ENCODE data around the gene FOXF1.

Gene FOXF1

GRCh38 chr16:86490859-86491639 is 19.3 kb upstream of the FOXF1 start:
- Histone ChIP-seq H3K9me3 (replicated peaks; ENCODE audit: insufficient read depth, low read length) (no peaks in the 10 kb centered on the region), H3K4me2 (ENCODE audit: low read depth, low read length) (no peak overlapping the region), H2AFZ (ENCODE audit: low read length) (no peak overlapping the region), H3K36me3 (replicated peaks; ENCODE audit: insufficient read depth, low read length) (no peaks in the 10 kb centered on the region), H3K27ac (ENCODE audit: low read length) (no peak overlapping the region), H3K4me3 (ENCODE audit: low read length) (no peak overlapping the region), H3F3A (ENCODE audit: insufficient read depth, low read length) (no peaks in the 10 kb centered on the region), H3K4me1 (ENCODE audit: low read length) (no peaks in the 10 kb centered on the region), H3K79me2 (ENCODE audit: low read length) (no peaks in the 10 kb centered on the region), H3K9ac (ENCODE audit: low read length) (no peak overlapping the region), H3K27me3 (replicated peaks; ENCODE audit: insufficient read depth, low read length) (peaks cover 46% of the 10 kb centered on the region), H3K9me2 (replicated peaks; ENCODE audit: insufficient read depth, low read length) (no peaks in the 10 kb centered on the region), H4K20me1 (ENCODE audit: insufficient read depth, low read length) (no peaks in the 10 kb centered on the region)
- no peak for DNase-seq
- TF ChIP-seq EZH2 (optimal IDR thresholded peaks at IDR 0.05; ENCODE audit: low read depth, low read length) = no peak
- TF ChIP-seq CTCF (IDR thresholded peaks at IDR 0.05; ENCODE audit: low read length) = no peak
- TF ChIP-seq EZH2phosphoT487 (IDR thresholded peaks at IDR 0.05; ENCODE audit: low read length) = no peak

GRCh38 chr16:86491640-86492023 is 18.7 kb upstream of the FOXF1 start:
- Histone ChIP-seq H3K79me2 (ENCODE audit: low read length) (no peaks in the 10 kb centered on the region), H3K9me3 (replicated peaks; ENCODE audit: insufficient read depth, low read length) (no peaks in the 10 kb centered on the region), H3K36me3 (replicated peaks; ENCODE audit: insufficient read depth, low read length) (no peaks in the 10 kb centered on the region), H3K27ac (ENCODE audit: low read length) (no peak overlapping the region), H2AFZ (ENCODE audit: low read length) (no peak overlapping the region), H3K4me3 (ENCODE audit: low read length) (no peak overlapping the region), H3K9ac (ENCODE audit: low read length) (no peak overlapping the region), H3K9me2 (replicated peaks; ENCODE audit: insufficient read depth, low read length) (no peaks in the 10 kb centered on the region), H3K27me3 (replicated peaks; ENCODE audit: insufficient read depth, low read length) (peaks cover 47% of the 10 kb centered on the region), H3F3A (ENCODE audit: insufficient read depth, low read length) (no peaks in the 10 kb centered on the region), H4K20me1 (ENCODE audit: insufficient read depth, low read length) (no peaks in the 10 kb centered on the region), H3K4me2 (ENCODE audit: low read depth, low read length) (no peak overlapping the region), H3K4me1 (ENCODE audit: low read length) (no peaks in the 10 kb centered on the region)
- no peak for DNase-seq
- TF ChIP-seq CTCF (IDR thresholded peaks at IDR 0.05; ENCODE audit: low read length) (no peak), EZH2 (optimal IDR thresholded peaks at IDR 0.05; ENCODE audit: low read depth, low read length) (no peak)

- H4K20me1 ChIP-seq (ENCODE audit: insufficient read depth, low read length) = no peaks in the 10 kb centered on the region
- TF ChIP-seq EZH2 (optimal IDR thresholded peaks at IDR 0.05; ENCODE audit: low read depth, low read length) = no peak
- no peak for TF ChIP-seq EZH2phosphoT487 (IDR thresholded peaks at IDR 0.05; ENCODE audit: low read length)
- no peak for TF ChIP-seq CTCF (IDR thresholded peaks at IDR 0.05; ENCODE audit: low read length)
- no peak overlapping the region for H3K4me2 ChIP-seq (ENCODE audit: low read depth, low read length)
Measured at GRCh38 chr16:86492267-86492960, 17.9 kb upstream of the FOXF1 start.

More at GRCh38 chr16:86492267-86492960, 17.9 kb upstream of the FOXF1 start:
- Histone ChIP-seq H3K79me2 (ENCODE audit: low read length) (no peaks in the 10 kb centered on the region), H3K4me1 (ENCODE audit: low read length) (no peaks in the 10 kb centered on the region), H2AFZ (ENCODE audit: low read length) (no peak overlapping the region), H3F3A (ENCODE audit: insufficient read depth, low read length) (no peaks in the 10 kb centered on the region), H3K4me3 (ENCODE audit: low read length) (no peak overlapping the region), H3K36me3 (replicated peaks; ENCODE audit: insufficient read depth, low read length) (no peaks in the 10 kb centered on the region), H3K9ac (ENCODE audit: low read length) (no peak overlapping the region), H3K9me3 (replicated peaks; ENCODE audit: insufficient read depth, low read length) (no peaks in the 10 kb centered on the region), H3K27ac (ENCODE audit: low read length) (no peak overlapping the region), H3K9me2 (replicated peaks; ENCODE audit: insufficient read depth, low read length) (no peaks in the 10 kb centered on the region), H3K27me3 (replicated peaks; ENCODE audit: insufficient read depth, low read length) (peaks cover 44% of the 10 kb centered on the region)
- no peak for DNase-seq

Measured in MM.1S (cell line).